ENCODE data around the gene INPP5D.

INPP5D gene

DNA sequence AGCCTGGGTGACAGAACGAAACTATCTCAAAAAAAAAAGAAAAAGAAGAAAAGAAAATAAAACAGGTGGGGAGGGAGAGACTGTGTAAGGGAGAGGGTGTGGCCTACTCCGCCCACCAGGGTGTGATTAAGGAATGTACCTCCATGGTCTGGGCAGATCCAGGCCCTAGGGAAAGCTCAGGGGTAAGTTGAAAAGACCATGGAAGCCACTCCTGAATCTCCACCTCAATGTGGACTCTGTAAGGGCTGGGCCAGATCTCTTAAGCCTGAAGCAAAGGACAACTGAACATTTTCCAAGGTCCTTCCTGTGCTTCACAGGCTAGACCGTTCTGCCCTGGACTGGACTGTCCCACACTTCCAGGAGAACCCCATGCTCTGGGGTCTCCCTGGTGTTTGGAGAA is 181.7 kb downstream of the INPP5D start:
- TF ChIP-seq, protein P1, sequence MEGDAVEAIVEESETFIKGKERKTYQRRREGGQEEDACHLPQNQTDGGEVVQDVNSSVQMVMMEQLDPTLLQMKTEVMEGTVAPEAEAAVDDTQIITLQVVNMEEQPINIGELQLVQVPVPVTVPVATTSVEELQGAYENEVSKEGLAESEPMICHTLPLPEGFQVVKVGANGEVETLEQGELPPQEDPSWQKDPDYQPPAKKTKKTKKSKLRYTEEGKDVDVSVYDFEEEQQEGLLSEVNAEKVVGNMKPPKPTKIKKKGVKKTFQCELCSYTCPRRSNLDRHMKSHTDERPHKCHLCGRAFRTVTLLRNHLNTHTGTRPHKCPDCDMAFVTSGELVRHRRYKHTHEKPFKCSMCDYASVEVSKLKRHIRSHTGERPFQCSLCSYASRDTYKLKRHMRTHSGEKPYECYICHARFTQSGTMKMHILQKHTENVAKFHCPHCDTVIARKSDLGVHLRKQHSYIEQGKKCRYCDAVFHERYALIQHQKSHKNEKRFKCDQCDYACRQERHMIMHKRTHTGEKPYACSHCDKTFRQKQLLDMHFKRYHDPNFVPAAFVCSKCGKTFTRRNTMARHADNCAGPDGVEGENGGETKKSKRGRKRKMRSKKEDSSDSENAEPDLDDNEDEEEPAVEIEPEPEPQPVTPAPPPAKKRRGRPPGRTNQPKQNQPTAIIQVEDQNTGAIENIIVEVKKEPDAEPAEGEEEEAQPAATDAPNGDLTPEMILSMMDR (conservative IDR thresholded peaks at IDR 0.05; ENCODE audit: low read depth, low read length) = no peak
- H3K4me3 ChIP-seq (ENCODE audit: low read depth, low read length) = no peak overlapping the region
- no peak for DNase-seq (ENCODE audit: low read depth)

DNA sequence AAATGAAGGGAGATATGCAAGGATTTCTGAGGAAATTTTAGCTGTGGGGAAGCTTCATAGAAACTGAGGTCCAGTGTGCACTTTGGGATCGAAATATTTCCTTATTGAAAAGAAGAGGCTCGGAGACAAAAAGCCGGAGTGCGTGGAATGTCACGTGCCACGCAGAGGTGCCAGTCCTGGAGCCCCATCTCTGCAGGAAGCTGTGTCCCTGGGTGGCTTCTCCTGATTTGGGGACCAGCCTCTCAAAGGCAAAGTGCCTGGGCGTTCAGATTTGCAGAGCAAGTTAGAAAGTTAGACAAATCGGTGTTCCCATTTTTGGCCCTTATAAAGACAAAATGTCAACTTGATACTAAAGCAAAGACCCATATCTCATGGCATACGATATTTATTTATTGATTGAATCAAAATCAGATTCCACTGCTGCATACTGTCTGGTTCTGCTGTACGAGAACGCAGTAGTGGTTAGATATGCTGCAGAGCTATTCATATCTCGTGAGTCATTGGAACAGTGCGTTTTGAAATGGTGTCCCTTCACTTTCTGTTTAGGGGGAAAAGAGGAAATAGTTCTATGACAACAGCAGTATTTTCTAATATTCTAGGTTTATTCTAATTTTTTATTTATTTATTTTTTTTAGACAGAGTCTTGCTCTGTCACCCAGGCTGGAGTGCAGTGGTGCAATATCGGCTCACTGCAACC is 182.2 kb downstream of the INPP5D start:
- H3K4me3 ChIP-seq (ENCODE audit: low read depth, low read length) = no peak overlapping the region
- TF ChIP-seq, protein P1 (conservative IDR thresholded peaks at IDR 0.05; ENCODE audit: low read depth, low read length) = no peak
- DNase-seq (ENCODE audit: low read depth) = peak; percentile 48

DNA sequence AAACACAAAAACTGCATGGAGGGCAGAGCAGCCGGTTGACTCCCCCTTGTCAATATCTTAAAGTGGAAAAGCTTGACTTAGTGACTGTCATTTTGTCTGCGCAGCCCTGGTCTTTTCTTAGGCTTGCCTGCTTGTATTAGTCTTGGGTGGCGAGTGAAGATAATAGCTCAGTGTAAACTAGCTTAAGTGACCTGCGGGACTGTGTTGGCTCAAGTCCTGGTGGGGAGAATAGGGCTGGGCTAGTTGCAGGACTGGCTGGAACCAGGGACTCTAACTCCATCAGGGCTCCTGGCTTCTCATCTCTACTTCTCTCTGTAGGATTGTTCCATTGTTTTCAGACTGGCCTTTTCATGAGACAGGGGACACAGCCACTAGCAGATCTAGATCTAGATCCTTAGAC is 183.2 kb downstream of the INPP5D start:
- TF ChIP-seq, protein P1 (conservative IDR thresholded peaks at IDR 0.05; ENCODE audit: low read depth, low read length) = no peak
- DNase-seq (ENCODE audit: low read depth) = no peak
- no peak overlapping the region for H3K4me3 ChIP-seq (ENCODE audit: low read depth, low read length)

DNA sequence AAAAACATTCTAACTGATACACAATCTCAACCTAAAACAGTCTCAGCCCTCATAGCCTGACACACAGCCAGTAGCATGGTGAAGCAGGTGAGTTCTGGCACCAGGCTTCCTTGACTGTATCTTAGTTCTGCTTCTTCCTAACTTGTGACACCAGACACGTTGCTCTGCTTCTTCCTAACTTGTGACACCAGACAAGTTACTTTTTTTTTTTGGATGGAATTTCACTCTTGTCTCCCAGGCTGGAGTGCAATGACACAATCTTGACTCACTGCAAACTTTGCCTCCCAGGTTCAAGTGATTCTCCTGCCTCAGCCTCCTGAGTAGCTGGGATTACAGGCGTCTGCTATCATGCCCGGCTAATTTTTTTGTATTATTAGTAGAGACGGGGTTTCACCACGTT is 184.7 kb downstream of the INPP5D start:
- DNase-seq (ENCODE audit: low read depth) = no peak
- TF ChIP-seq, protein P1 (conservative IDR thresholded peaks at IDR 0.05; ENCODE audit: low read depth, low read length) = no peak
- H3K4me3 ChIP-seq (ENCODE audit: low read depth, low read length) = no peak overlapping the region

DNA sequence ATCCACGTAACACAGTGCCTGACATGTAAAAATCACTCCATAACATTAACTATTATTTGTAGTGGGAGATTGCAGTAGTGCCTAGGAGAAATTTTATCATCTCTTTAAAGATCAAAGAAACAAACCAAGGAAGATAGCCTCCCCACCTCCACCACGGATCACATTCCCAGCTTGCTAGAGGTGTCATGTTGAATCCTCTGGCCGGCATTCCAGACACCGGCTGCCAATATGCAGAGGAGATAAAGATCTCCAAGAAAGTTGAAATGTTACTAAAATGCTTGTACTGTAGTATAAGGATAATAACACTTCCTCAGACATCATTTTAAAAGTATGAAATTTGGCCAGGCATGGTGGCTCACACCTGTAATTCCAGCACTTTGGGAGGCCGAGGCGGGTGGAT is 185.3 kb downstream of the INPP5D start:
- no peak for DNase-seq (ENCODE audit: low read depth)
- no peak overlapping the region for H3K4me3 ChIP-seq (ENCODE audit: low read depth, low read length)
- TF ChIP-seq, protein P1 (conservative IDR thresholded peaks at IDR 0.05; ENCODE audit: low read depth, low read length) = no peak

DNA sequence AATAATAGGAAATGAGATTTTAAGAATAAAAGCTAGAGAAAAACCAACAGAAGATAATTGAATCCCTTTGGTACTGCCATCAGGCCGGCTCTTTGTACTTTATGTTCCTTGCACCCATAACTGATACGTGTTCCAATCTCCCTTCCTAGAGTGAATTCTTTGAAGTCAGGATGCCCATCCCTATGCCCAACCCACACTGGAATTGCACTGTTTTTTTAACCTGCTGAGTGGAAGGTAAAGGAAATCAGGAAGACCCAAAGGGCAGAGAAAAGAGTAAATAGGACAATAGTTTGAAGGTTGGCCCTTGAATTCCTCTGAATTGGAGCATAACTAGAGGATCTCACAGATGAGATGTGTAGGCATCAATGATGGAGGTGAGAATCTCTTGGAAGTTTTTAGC is 187.0 kb downstream of the INPP5D start:
- no peak overlapping the region for H3K4me3 ChIP-seq (ENCODE audit: low read depth, low read length)
- DNase-seq (ENCODE audit: low read depth) = no peak
- TF ChIP-seq, protein P1 (conservative IDR thresholded peaks at IDR 0.05; ENCODE audit: low read depth, low read length) = no peak

DNA sequence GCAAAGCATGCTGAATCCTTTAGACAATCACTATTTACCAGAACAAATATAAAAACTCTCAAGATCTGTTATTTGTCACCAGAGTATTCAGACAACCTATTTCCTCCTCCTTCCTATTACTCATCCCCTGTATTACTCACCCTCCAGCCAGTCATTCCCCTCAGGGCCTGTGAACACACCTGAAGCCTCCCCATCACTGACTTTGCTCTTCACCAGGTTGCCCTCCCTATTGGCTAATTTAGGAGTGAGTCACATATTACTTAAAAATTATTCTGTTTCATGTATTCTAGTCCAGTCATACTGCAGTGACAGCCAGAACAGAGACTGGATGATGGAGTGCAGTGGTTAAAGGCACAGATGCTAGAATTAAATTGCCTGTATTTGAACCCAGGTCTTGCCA is 187.6 kb downstream of the INPP5D start:
- no peak overlapping the region for H3K4me3 ChIP-seq (ENCODE audit: low read depth, low read length)
- DNase-seq (ENCODE audit: low read depth) = no peak
- TF ChIP-seq, protein P1 (conservative IDR thresholded peaks at IDR 0.05; ENCODE audit: low read depth, low read length) = no peak

Measured in choroid plexus epithelial cell (primary cell).